COLO829 (cell line): ENCODE measurements around the gene GIPR.
"Not testable (repeated sequence)": the region's sequence is repeated elsewhere in the genome, so short reads cannot be mapped to it uniquely, and the experiment has no call there.

Experiments
- DNase-seq: peaks from one replicate; pipeline ENCODE4 v3.0.0; 2012; ENCODE audit warnings: low spot score

Gene GIPR

GRCh38 chr19:45667620-45668341 is at the start of gene GIPR:
Gene GIPR, plus strand, starts transcription at chr19:45668221. Its CDS starts 1,300 bp downstream, at chr19:45669521.
- DNase-seq = no peak

GRCh38 chr19:45621389-45621788 is 46.6 kb upstream of the GIPR start:
- no peak for DNase-seq

- no peak for DNase-seq
These were observed 46.0 kb upstream of the GIPR start for GRCh38 chr19:45621976-45622503.

- DNase-seq = no peak
These were observed 44.0 kb upstream of the GIPR start for GRCh38 chr19:45623984-45624383.

- not testable (repeated sequence) for DNase-seq
These were observed 39.8 kb upstream of the GIPR start for GRCh38 chr19:45628219-45628618.

- no peak for DNase-seq
These were observed 38.3 kb upstream of the GIPR start for GRCh38 chr19:45629704-45630103.

GRCh38 chr19:45630463-45630862 is 37.6 kb upstream of the GIPR start:
- peak; percentile 94 for DNase-seq

GRCh38 chr19:45632468-45633196 is 35.4 kb upstream of the GIPR start:
- peak; percentile 91 for DNase-seq

GRCh38 chr19:45636275-45636674 is 31.7 kb upstream of the GIPR start:
- no peak for DNase-seq

GRCh38 chr19:45636902-45637301 is 31.1 kb upstream of the GIPR start:
- no peak for DNase-seq

- peak; percentile 21 for DNase-seq
These were observed 29.9 kb upstream of the GIPR start for GRCh38 chr19:45637890-45638667.

GRCh38 chr19:45638930-45639729 is 28.9 kb upstream of the GIPR start, which contains the start of gene EML2:
Gene EML2, minus strand, starts transcription at chr19:45639397. Its CDS starts 21 bp downstream, at chr19:45639376.
- DNase-seq = no peak

GRCh38 chr19:45640849-45641273 is 27.2 kb upstream of the GIPR start:
- no peak for DNase-seq

GRCh38 chr19:45641274-45642105 is 26.5 kb upstream of the GIPR start:
- peak; percentile 95 for DNase-seq

GRCh38 chr19:45643024-45643926 is 24.7 kb upstream of the GIPR start:
- DNase-seq = peak; percentile 78

GRCh38 chr19:45643927-45644771 is 23.9 kb upstream of the GIPR start:
- no peak for DNase-seq

GRCh38 chr19:45645068-45645630 is 22.9 kb upstream of the GIPR start:
- no peak for DNase-seq
